HUES6 (cell line): ENCODE results near the gene GLI2.

Experiments
- H3K27ac ChIP-seq: 2 replicates; pipeline ENCODE4 v1.7.0; 2013; ENCODE audit warnings: low read depth, mild to moderate bottlenecking, low read length, inconsistent platforms
- H3K27me3 ChIP-seq: 2 replicates; pipeline ENCODE4 v1.6.1; 2013; ENCODE audit warnings: low read length; ENCODE audit not compliant: control insufficient read depth, insufficient read depth
- H3K36me3 ChIP-seq: 2 replicates; pipeline ENCODE4 v1.6.1; 2013; ENCODE audit warnings: low read length; ENCODE audit not compliant: control insufficient read depth, insufficient read depth
- H3K4me1 ChIP-seq: 2 replicates; pipeline ENCODE4 v1.6.1; 2013; ENCODE audit warnings: low read length; ENCODE audit not compliant: control insufficient read depth, insufficient read depth
- H3K4me3 ChIP-seq: 2 replicates; pipeline ENCODE4 v1.5.1; 2013; ENCODE audit warnings: low read depth, low read length
- H3K9ac ChIP-seq: one replicate; pipeline ENCODE4 v1.6.1; 2013; ENCODE audit warnings: mild to moderate bottlenecking, low read length
- H3K9me3 ChIP-seq: 2 replicates; pipeline ENCODE4 v1.6.1; 2013; ENCODE audit warnings: low read depth, low read length; ENCODE audit not compliant: control insufficient read depth, insufficient read depth

Gene GLI2

GRCh38 chr2:120765678-120766469, 30.2 kb downstream of the GLI2 start:
- H3K9ac ChIP-seq, result peak overlapping the region; percentile 43
- no peaks in the 10 kb centered on the region for H3K9me3 ChIP-seq
- no peaks in the 10 kb centered on the region for H3K27me3 ChIP-seq
- H3K27ac ChIP-seq, result peak overlapping the region; percentile 39; the same call in 1 of the 2 replicates
- H3K4me1 ChIP-seq, result peaks cover 88% of the 10 kb centered on the region
- no peaks in the 10 kb centered on the region for H3K36me3 ChIP-seq
- no peak overlapping the region for H3K4me3 ChIP-seq

- H3K27ac ChIP-seq, result peak overlapping the region; percentile 20; the same call in 1 of the 2 replicates
- peaks cover 88% of the 10 kb centered on the region for H3K4me1 ChIP-seq
- no peaks in the 10 kb centered on the region for H3K9me3 ChIP-seq
Observed at GRCh38 chr2:120766470-120767351, 31.0 kb downstream of the GLI2 start.

GRCh38 chr2:120767486-120768005, 31.9 kb downstream of the GLI2 start:
- no peak overlapping the region for H3K9ac ChIP-seq
- no peaks in the 10 kb centered on the region for H3K9me3 ChIP-seq
- H3K27ac ChIP-seq, result no peak overlapping the region
- no peaks in the 10 kb centered on the region for H3K27me3 ChIP-seq
- H3K4me1 ChIP-seq, result peaks cover 90% of the 10 kb centered on the region
- H3K4me3 ChIP-seq, result no peak overlapping the region
- H3K36me3 ChIP-seq, result no peaks in the 10 kb centered on the region

More at GRCh38 chr2:120766470-120767351, 31.0 kb downstream of the GLI2 start:
- Histone ChIP-seq H3K9ac (peak overlapping the region; percentile 43), H3K4me3 (no peak overlapping the region), H3K27me3 (no peaks in the 10 kb centered on the region), H3K36me3 (no peaks in the 10 kb centered on the region)

GRCh38 chr2:120768112-120769048, 32.7 kb downstream of the GLI2 start:
- Histone ChIP-seq H3K27ac (no peak overlapping the region), H3K9me3 (no peaks in the 10 kb centered on the region), H3K4me3 (no peak overlapping the region), H3K36me3 (no peaks in the 10 kb centered on the region), H3K9ac (no peak overlapping the region), H3K27me3 (no peaks in the 10 kb centered on the region), H3K4me1 (peaks cover 93% of the 10 kb centered on the region)

- H3K9me3 ChIP-seq, result no peaks in the 10 kb centered on the region
- no peak overlapping the region for H3K4me3 ChIP-seq
- no peak overlapping the region; the same call in 1 of the 2 replicates for H3K27ac ChIP-seq
- H3K4me1 ChIP-seq, result peaks cover 88% of the 10 kb centered on the region
- H3K36me3 ChIP-seq, result no peaks in the 10 kb centered on the region
- no peaks in the 10 kb centered on the region for H3K27me3 ChIP-seq
- no peak overlapping the region for H3K9ac ChIP-seq
Observed at GRCh38 chr2:120769076-120769786, 33.6 kb downstream of the GLI2 start.

GRCh38 chr2:120769787-120770120, 34.1 kb downstream of the GLI2 start:
- Histone ChIP-seq H3K9ac (no peak overlapping the region), H3K36me3 (no peaks in the 10 kb centered on the region), H3K9me3 (no peaks in the 10 kb centered on the region), H3K27me3 (no peaks in the 10 kb centered on the region), H3K27ac (no peak overlapping the region), H3K4me1 (peaks cover 83% of the 10 kb centered on the region), H3K4me3 (no peak overlapping the region)

GRCh38 chr2:120770176-120770575, 34.5 kb downstream of the GLI2 start:
- Histone ChIP-seq H3K4me1 (peaks cover 78% of the 10 kb centered on the region), H3K27me3 (no peaks in the 10 kb centered on the region), H3K4me3 (no peak overlapping the region), H3K9ac (no peak overlapping the region), H3K36me3 (no peaks in the 10 kb centered on the region), H3K9me3 (no peaks in the 10 kb centered on the region), H3K27ac (no peak overlapping the region)

GRCh38 chr2:120770641-120771040, 35.0 kb downstream of the GLI2 start:
- no peak overlapping the region for H3K27ac ChIP-seq
- no peak overlapping the region for H3K9ac ChIP-seq
- no peak overlapping the region for H3K4me3 ChIP-seq
- no peaks in the 10 kb centered on the region for H3K9me3 ChIP-seq
- no peaks in the 10 kb centered on the region for H3K36me3 ChIP-seq
- no peaks in the 10 kb centered on the region for H3K27me3 ChIP-seq
- H3K4me1 ChIP-seq, result peaks cover 74% of the 10 kb centered on the region

- Histone ChIP-seq H3K9ac (no peak overlapping the region), H3K4me1 (peaks cover 68% of the 10 kb centered on the region), H3K4me3 (no peak overlapping the region), H3K9me3 (no peaks in the 10 kb centered on the region), H3K27me3 (no peaks in the 10 kb centered on the region), H3K36me3 (no peaks in the 10 kb centered on the region), H3K27ac (no peak overlapping the region)
Observed at GRCh38 chr2:120771111-120771780, 35.6 kb downstream of the GLI2 start.
